ENCODE data around the gene GNA14.
"Not testable (repeated sequence)": the region's sequence is repeated elsewhere in the genome, so short reads cannot be mapped to it uniquely, and the experiment has no call there.

The GNA14 gene

GRCh38 chr9:77502568-77502967 lies 145.6 kb downstream of the GNA14 start:
- TF ChIP-seq CTCF (IDR thresholded peaks at IDR 0.05; ENCODE audit: low read depth, low read length), result no peak
- DNase-seq (ENCODE audit: extremely low read depth, low read depth), result no peak

- no peak for TF ChIP-seq CTCF (IDR thresholded peaks at IDR 0.05; ENCODE audit: low read depth, low read length)
- no peak for DNase-seq (ENCODE audit: extremely low read depth, low read depth)
These were observed 149.2 kb downstream of the GNA14 start for GRCh38 chr9:77498891-77499290.

- no peak for DNase-seq (ENCODE audit: extremely low read depth, low read depth)
- TF ChIP-seq CTCF (IDR thresholded peaks at IDR 0.05; ENCODE audit: low read depth, low read length), result no peak
These were observed 150.6 kb downstream of the GNA14 start for GRCh38 chr9:77497322-77498198.

GRCh38 chr9:77495834-77496671 lies 152.1 kb downstream of the GNA14 start:
- no peak for TF ChIP-seq CTCF (IDR thresholded peaks at IDR 0.05; ENCODE audit: low read depth, low read length)
- peak; percentile 30 for DNase-seq (ENCODE audit: extremely low read depth, low read depth)

- DNase-seq (ENCODE audit: extremely low read depth, low read depth), result not testable (repeated sequence)
These were observed 157.8 kb downstream of the GNA14 start for GRCh38 chr9:77490279-77490678.

- not testable (repeated sequence) for DNase-seq (ENCODE audit: extremely low read depth, low read depth)
These were observed 158.5 kb downstream of the GNA14 start for GRCh38 chr9:77489405-77490163.

- TF ChIP-seq CTCF (IDR thresholded peaks at IDR 0.05; ENCODE audit: low read depth, low read length), result peak; percentile 60
- no peak for DNase-seq (ENCODE audit: extremely low read depth, low read depth)
These were observed 159.5 kb downstream of the GNA14 start for GRCh38 chr9:77488439-77489126.
